Neural progenitor cell (in vitro differentiated cells): ENCODE measurements around the gene ADAMTS4. TPM values are rescaled to one million over a fixed set of nuclear protein-coding genes. Genes with fewer than 3 reads are reported as not detected.

ENCODE experiments used
- DNase-seq: peaks from one replicate; pipeline ENCODE4 v3.0.0-alpha.2; 2016; ENCODE audit warnings: low spot score
- H2AFZ ChIP-seq: fragments of 200-600 bp; sonication (generic); replicated peaks from 2 replicates; pipeline ENCODE4 v1.6.1; 2016; ENCODE audit warnings: antibody characterized with exemption
- H3F3A ChIP-seq: fragments of 200-600 bp; sonication (generic); 2 replicates; pipeline ENCODE4 v1.6.1; 2016; ENCODE audit warnings: antibody characterized with exemption, low read depth
- H3K27ac ChIP-seq: fragments of 200-600 bp; sonication (generic); 2 replicates; pipeline ENCODE4 v1.5.1; 2016; ENCODE audit warnings: mild to moderate bottlenecking
- H3K27me3 ChIP-seq: fragments of 200-600 bp; sonication (generic); 2 replicates; pipeline ENCODE4 v1.6.1; 2016; ENCODE audit warnings: mild to moderate bottlenecking, moderate library complexity
- H3K36me3 ChIP-seq: fragments of 200-600 bp; sonication (generic); 2 replicates; pipeline ENCODE4 v1.5.1; 2016
- H3K4me1 ChIP-seq: fragments of 200-600 bp; sonication (generic); 2 replicates; pipeline ENCODE4 v1.6.1; 2016; ENCODE audit warnings: mixed run types
- H3K4me2 ChIP-seq: fragments of 200-600 bp; sonication (generic); 2 replicates; pipeline ENCODE4 v1.6.1; 2016
- H3K4me3 ChIP-seq: fragments of 200-600 bp; sonication (generic); 2 replicates; pipeline ENCODE4 v1.5.1; 2016
- H3K79me2 ChIP-seq: fragments of 200-600 bp; sonication (generic); 2 replicates; pipeline ENCODE4 v1.6.1; 2016; ENCODE audit warnings: low read depth
- H3K9ac ChIP-seq: fragments of 200-600 bp; sonication (generic); 2 replicates; pipeline ENCODE4 v1.6.1; 2016
- H3K9me3 ChIP-seq: fragments of 200-600 bp; sonication (generic); 2 replicates; pipeline ENCODE4 v1.5.1; 2016; ENCODE audit warnings: low read depth
- H4K20me1 ChIP-seq: fragments of 200-600 bp; sonication (generic); 2 replicates; pipeline ENCODE4 v1.6.1; 2016; ENCODE audit warnings: low read depth
- H3K27ac Mint-ChIP-seq: 3 replicates; pipeline ENCODE4 v1.8.0; 2021; ENCODE audit warnings: mixed read lengths
- H3K27me3 Mint-ChIP-seq: 2 replicates; pipeline ENCODE4 v1.8.0; 2022; ENCODE audit warnings: low read depth, mild to moderate bottlenecking, inconsistent platforms, moderate library complexity, mixed read lengths; ENCODE audit not compliant: insufficient read depth
- H3K36me3 Mint-ChIP-seq: 3 replicates; pipeline ENCODE4 v1.8.0; 2021; ENCODE audit warnings: mixed read lengths
- H3K4me1 Mint-ChIP-seq: 3 replicates; pipeline ENCODE4 v1.8.0; 2021; ENCODE audit warnings: mixed read lengths
- H3K4me3 Mint-ChIP-seq: 3 replicates; pipeline ENCODE4 v1.8.0; 2021; ENCODE audit warnings: mild to moderate bottlenecking, moderate library complexity, mixed read lengths
- H3K9me3 Mint-ChIP-seq: 3 replicates; pipeline ENCODE4 v1.8.0; 2020; ENCODE audit warnings: mixed read lengths
- EZH2 ChIP-seq: fragments of 200-600 bp; sonication (generic); IDR thresholded peaks from 2 replicates; pipeline ENCODE4 v1.6.1; 2017; ENCODE audit warnings: antibody characterized with exemption, mild to moderate bottlenecking, moderate library complexity
- EZH2phosphoT487 ChIP-seq: fragments of 200-600 bp; sonication (generic); IDR thresholded peaks from 2 replicates; pipeline ENCODE4 v1.6.1; 2017; ENCODE audit warnings: antibody characterized with exemption
- total RNA-seq: library from RNA; depleted of rRNA; stranded (reverse); fragments of >200 nt; gene quantifications from 2 replicates; pipeline ENCODE4 v1.2.3, GENCODE V29; 2015; ENCODE audit warnings: low replicate concordance
- TF ChIP-seq, protein P1 (sequence below): fragments of 200-600 bp; sonication (generic); IDR thresholded peaks from 2 replicates; pipeline ENCODE4 v1.5.1; 2017; ENCODE audit warnings: antibody characterized with exemption, mild to moderate bottlenecking

Gene ADAMTS4
- total RNA-seq, 1 donor from 2014 or later: 1.3 TPM

DNA sequence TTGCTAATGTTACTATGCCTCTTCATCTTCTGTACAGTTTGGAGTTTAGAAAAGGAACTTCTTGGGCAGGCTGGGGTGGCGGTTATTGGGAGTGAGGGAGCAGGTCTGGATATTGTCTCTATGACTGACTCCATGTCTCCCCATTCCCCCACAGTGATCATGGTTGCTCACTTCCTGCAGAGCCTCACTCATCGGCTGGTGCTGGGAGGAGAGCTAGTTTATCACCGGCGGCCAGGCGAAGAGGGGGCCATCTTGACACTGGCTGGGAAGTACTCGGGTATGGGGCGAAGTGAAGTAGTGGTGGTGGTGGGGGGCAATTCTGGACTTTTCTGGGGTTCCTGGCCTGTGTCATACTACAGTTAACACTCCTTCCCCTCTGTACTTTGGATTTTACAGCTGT is 29.2 kb upstream of the ADAMTS4 start:
- H3F3A ChIP-seq: peaks cover 13% of the 10 kb centered on the region
- no peak for DNase-seq
- no peaks in the 10 kb centered on the region for H3K27me3 ChIP-seq
- Mint-ChIP-seq H3K9me3 (no peaks in the 10 kb centered on the region), H3K4me3 (peak overlapping the region; percentile 99), H3K4me1 (peaks cover 21% of the 10 kb centered on the region), H3K36me3 (no peaks in the 10 kb centered on the region), H3K27ac (no peak overlapping the region), H3K27me3 (peaks cover 6% of the 10 kb centered on the region)
- no peak overlapping the region for H3K27ac ChIP-seq
- no peaks in the 10 kb centered on the region for H3K9me3 ChIP-seq
- no peak overlapping the region for H3K4me3 ChIP-seq
- H3K9ac ChIP-seq: no peak overlapping the region
- no peaks in the 10 kb centered on the region for H3K36me3 ChIP-seq
- no peaks in the 10 kb centered on the region for H3K79me2 ChIP-seq
- H2AFZ ChIP-seq: no peak overlapping the region
- H3K4me1 ChIP-seq: peaks cover 9% of the 10 kb centered on the region
- H3K4me2 ChIP-seq: no peak overlapping the region
- no peaks in the 10 kb centered on the region for H4K20me1 ChIP-seq
- TF ChIP-seq EZH2phosphoT487 (no peak), EZH2 (no peak)
- TF ChIP-seq, protein P1, sequence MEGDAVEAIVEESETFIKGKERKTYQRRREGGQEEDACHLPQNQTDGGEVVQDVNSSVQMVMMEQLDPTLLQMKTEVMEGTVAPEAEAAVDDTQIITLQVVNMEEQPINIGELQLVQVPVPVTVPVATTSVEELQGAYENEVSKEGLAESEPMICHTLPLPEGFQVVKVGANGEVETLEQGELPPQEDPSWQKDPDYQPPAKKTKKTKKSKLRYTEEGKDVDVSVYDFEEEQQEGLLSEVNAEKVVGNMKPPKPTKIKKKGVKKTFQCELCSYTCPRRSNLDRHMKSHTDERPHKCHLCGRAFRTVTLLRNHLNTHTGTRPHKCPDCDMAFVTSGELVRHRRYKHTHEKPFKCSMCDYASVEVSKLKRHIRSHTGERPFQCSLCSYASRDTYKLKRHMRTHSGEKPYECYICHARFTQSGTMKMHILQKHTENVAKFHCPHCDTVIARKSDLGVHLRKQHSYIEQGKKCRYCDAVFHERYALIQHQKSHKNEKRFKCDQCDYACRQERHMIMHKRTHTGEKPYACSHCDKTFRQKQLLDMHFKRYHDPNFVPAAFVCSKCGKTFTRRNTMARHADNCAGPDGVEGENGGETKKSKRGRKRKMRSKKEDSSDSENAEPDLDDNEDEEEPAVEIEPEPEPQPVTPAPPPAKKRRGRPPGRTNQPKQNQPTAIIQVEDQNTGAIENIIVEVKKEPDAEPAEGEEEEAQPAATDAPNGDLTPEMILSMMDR: no peak

DNA sequence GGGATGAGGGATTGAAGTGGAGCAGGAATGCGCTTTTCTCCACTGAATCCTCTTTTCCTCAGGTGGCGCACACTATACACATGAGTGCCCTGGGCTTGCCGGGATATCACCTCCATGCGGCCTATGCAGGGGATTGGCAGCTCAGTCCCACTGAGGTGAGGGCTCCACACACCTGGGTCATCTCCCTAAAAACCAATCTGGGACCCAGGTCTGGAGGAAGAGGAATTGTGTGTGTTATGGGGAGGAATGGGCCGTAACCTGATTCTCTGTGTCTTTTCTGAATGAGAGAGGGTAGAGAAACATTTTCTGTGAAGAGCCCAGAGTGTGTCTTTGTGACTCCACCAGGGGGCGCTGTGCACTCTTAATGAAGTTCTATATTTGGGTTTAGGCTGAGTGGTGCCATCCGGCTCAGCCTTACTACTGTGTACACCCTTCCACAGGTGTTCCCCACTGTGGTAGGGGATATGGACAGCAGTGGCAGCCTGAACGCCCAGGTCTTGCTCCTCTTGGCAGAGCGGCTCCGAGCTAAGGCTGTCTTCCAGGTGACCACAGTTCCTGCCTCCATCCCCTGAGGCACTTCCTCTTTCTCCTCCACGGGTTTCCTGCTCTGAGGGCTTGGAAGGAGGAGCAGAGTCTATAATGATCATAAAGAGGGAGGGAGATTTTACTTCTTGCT is 28.5 kb upstream of the ADAMTS4 start:
- Mint-ChIP-seq H3K4me3 (peak overlapping the region; percentile 99), H3K4me1 (peaks cover 21% of the 10 kb centered on the region), H3K9me3 (no peaks in the 10 kb centered on the region), H3K27ac (peak overlapping the region; percentile 11), H3K27me3 (peaks cover 6% of the 10 kb centered on the region), H3K36me3 (no peaks in the 10 kb centered on the region)
- Histone ChIP-seq H3K4me1 (peaks cover 9% of the 10 kb centered on the region), H3K27ac (no peak overlapping the region), H3K9ac (no peak overlapping the region), H4K20me1 (no peaks in the 10 kb centered on the region), H3K4me3 (peak overlapping the region; percentile 70), H3F3A (peaks cover 13% of the 10 kb centered on the region), H3K9me3 (no peaks in the 10 kb centered on the region), H3K4me2 (peak overlapping the region; percentile 89), H3K27me3 (no peaks in the 10 kb centered on the region), H3K79me2 (no peaks in the 10 kb centered on the region), H3K36me3 (no peaks in the 10 kb centered on the region), H2AFZ (peak overlapping the region; percentile 23)
- peak; percentile 91 for DNase-seq
- TF ChIP-seq EZH2: no peak
- TF ChIP-seq, protein P1: peak; percentile 90

GRCh38 chr1:161226759-161227158 is 27.9 kb upstream of the ADAMTS4 start:
- Mint-ChIP-seq H3K4me3 (peak overlapping the region; percentile 99), H3K4me1 (peaks cover 21% of the 10 kb centered on the region), H3K9me3 (no peaks in the 10 kb centered on the region), H3K36me3 (no peaks in the 10 kb centered on the region), H3K27me3 (peaks cover 6% of the 10 kb centered on the region), H3K27ac (no peak overlapping the region)
- Histone ChIP-seq H2AFZ (peak overlapping the region; percentile 84), H3K4me1 (peaks cover 9% of the 10 kb centered on the region), H3K9ac (no peak overlapping the region), H3K36me3 (no peaks in the 10 kb centered on the region), H3K4me2 (peak overlapping the region; percentile 89), H4K20me1 (no peaks in the 10 kb centered on the region), H3K4me3 (peak overlapping the region; percentile 70), H3K27me3 (no peaks in the 10 kb centered on the region), H3K27ac (no peak overlapping the region), H3K9me3 (no peaks in the 10 kb centered on the region), H3F3A (peaks cover 13% of the 10 kb centered on the region), H3K79me2 (no peaks in the 10 kb centered on the region)
- no peak for DNase-seq
- TF ChIP-seq EZH2phosphoT487 (no peak), EZH2 (no peak)
- TF ChIP-seq, protein P1: no peak
